ENCODE results near the gene CADPS2.

The CADPS2 gene

DNA sequence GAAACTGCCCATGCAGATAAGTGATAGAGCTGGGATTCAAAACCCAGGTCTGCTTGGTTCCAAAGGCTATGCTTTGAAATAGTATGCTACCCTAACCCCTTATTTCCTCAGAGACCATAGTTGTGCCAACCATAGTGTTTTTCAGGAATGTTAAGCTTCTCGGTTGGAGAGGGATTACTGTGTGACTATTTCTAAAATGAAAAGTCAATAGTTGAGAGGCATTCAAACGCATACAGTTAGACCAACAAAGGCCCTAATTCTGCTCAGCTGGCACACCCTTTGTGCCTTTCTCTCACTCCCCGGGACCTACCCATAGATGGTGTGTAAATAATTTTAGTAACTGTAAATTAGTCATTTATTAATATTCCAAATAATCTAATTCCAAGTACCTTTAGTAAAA is 118.9 kb downstream of the CADPS2 start:
- no peak overlapping the region for H3K4me3 Mint-ChIP-seq
- H3K4me1 Mint-ChIP-seq (ENCODE audit: low read depth), result no peaks in the 10 kb centered on the region
- H3K9me3 Mint-ChIP-seq, result no peaks in the 10 kb centered on the region
- no peaks in the 10 kb centered on the region for H3K36me3 Mint-ChIP-seq (ENCODE audit: low read depth)
- no peaks in the 10 kb centered on the region for H3K27me3 Mint-ChIP-seq
- no peak overlapping the region for H3K27ac Mint-ChIP-seq

DNA sequence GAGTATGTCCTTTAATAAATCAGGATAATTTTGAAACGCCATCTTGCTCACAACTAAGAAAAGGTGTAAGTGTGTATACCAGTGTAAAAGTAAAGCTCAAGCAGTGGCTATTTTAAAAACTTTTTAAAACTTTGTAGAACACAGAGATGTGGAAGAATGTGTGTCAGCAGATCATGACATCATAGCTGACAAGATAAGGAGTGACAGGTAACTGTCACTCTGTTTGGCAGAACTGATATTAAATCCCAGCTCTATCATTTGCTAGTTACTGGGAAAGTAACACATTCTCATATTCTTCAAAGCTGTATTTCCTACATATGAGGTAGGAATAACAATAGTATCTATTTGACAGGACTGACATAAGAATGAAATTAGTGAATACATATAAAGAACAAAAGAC is 119.7 kb downstream of the CADPS2 start:
- H3K27ac Mint-ChIP-seq, result no peak overlapping the region
- H3K36me3 Mint-ChIP-seq (ENCODE audit: low read depth), result no peaks in the 10 kb centered on the region
- H3K9me3 Mint-ChIP-seq, result no peaks in the 10 kb centered on the region
- H3K27me3 Mint-ChIP-seq, result no peaks in the 10 kb centered on the region
- H3K4me1 Mint-ChIP-seq (ENCODE audit: low read depth), result no peaks in the 10 kb centered on the region
- no peak overlapping the region for H3K4me3 Mint-ChIP-seq

DNA sequence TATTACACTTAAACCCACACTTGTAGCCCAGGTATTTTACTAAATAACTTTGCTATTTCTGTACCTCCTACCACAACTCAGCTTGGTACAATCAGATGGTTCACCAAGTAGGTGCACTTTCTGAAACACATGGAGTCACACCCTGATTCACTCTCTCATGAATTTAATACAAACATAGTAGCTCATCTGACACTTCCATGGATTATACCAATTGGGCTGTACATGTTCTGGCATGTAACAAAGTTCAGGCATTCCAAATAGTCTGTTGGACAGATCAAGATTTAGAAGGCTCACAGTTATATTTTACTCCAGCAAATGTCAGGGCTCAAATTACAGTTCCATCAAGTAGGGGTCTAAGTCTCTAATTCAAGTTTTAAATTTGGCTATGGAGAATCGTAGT is 121.4 kb downstream of the CADPS2 start:
- Mint-ChIP-seq H3K36me3 (ENCODE audit: low read depth) (no peaks in the 10 kb centered on the region), H3K9me3 (no peaks in the 10 kb centered on the region), H3K27me3 (no peaks in the 10 kb centered on the region), H3K4me1 (ENCODE audit: low read depth) (no peaks in the 10 kb centered on the region), H3K4me3 (no peak overlapping the region), H3K27ac (no peak overlapping the region)

DNA sequence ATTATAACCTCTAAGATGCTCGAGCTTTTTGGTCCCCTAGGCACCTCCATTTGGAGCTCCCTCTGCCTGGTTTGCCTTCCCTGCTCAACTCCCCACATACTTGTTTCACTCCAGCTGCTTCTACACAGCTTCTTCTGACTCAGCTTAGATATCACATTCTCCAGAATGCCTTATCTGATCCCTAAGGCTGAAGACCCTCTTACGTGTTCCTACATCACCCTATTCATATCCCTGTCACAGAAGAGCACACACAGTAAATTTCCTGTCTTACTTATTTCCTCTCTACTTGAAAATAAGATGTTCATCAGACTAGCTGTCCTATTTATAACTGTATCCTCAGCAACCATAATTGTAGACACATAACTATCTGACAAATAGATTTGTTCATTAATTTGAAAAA is 122.2 kb downstream of the CADPS2 start:
- Mint-ChIP-seq H3K4me1 (ENCODE audit: low read depth) (no peaks in the 10 kb centered on the region), H3K4me3 (no peak overlapping the region), H3K36me3 (ENCODE audit: low read depth) (no peaks in the 10 kb centered on the region), H3K9me3 (no peaks in the 10 kb centered on the region), H3K27me3 (no peaks in the 10 kb centered on the region), H3K27ac (no peak overlapping the region)

DNA sequence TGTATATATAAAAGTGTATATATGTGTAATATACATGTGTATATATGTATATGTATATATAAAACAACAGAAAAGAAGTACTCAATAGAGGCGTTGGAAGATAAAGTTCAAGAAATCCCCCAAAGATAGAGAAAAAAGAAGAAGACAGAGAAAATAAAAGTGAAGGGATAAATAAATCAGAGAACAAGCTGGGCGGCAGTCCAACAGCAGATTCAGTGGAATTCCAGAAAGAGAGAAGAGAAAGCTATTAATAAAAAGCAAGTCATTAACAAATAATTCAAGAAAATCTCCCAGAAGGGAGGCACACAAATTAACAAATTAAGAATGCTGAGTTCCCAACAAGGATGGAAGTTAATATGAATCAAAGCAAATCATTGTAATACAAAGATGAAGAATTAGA is 124.2 kb downstream of the CADPS2 start:
- Mint-ChIP-seq H3K4me3 (no peak overlapping the region), H3K9me3 (no peaks in the 10 kb centered on the region), H3K36me3 (ENCODE audit: low read depth) (no peaks in the 10 kb centered on the region), H3K27me3 (no peaks in the 10 kb centered on the region), H3K4me1 (ENCODE audit: low read depth) (no peaks in the 10 kb centered on the region), H3K27ac (no peak overlapping the region)

DNA sequence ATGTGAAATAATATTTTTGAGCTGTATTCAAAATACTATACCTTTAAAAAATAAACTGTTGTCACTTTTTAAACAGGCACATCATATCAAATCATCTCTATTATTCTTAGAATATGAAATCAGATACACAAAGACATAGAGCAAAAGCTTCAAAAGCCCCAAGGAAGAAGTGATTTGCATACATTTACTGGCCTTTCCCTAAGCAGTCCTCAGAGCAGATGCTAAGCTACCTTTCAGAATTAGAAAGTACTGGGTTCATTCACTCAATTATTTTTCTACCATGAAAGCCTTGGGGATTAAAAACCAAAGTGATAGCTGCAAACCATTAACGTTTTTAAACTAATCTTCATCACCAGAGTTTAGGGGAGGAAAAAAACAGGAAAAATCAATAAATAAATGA is 127.8 kb downstream of the CADPS2 start:
- H3K4me1 Mint-ChIP-seq (ENCODE audit: low read depth), result no peaks in the 10 kb centered on the region
- H3K9me3 Mint-ChIP-seq, result peaks cover 2% of the 10 kb centered on the region
- no peaks in the 10 kb centered on the region for H3K36me3 Mint-ChIP-seq (ENCODE audit: low read depth)
- H3K27ac Mint-ChIP-seq, result no peak overlapping the region
- H3K4me3 Mint-ChIP-seq, result no peak overlapping the region
- no peaks in the 10 kb centered on the region for H3K27me3 Mint-ChIP-seq

DNA sequence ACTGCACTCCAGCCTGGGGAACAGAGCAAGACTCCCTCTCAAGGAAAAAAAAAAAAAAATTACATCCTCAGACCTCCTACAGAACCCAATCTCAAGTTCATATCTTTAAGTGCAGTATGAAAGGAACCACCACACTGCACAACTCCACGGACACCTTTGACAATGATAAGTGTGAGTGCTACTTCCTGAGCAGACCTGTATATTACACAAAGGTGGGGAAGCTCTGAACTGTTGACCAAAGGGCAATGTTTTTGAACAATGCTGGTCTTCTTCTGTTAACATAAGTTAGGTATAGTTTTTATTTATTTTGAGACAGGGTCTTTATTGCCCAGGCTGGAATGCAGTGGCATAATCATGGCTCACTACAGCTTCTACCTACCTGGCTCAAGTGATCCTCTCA is 129.4 kb downstream of the CADPS2 start:
- no peaks in the 10 kb centered on the region for H3K36me3 Mint-ChIP-seq (ENCODE audit: low read depth)
- H3K4me3 Mint-ChIP-seq, result no peak overlapping the region
- peaks cover 3% of the 10 kb centered on the region for H3K9me3 Mint-ChIP-seq
- no peak overlapping the region for H3K27ac Mint-ChIP-seq
- H3K27me3 Mint-ChIP-seq, result no peaks in the 10 kb centered on the region
- H3K4me1 Mint-ChIP-seq (ENCODE audit: low read depth), result no peaks in the 10 kb centered on the region

DNA sequence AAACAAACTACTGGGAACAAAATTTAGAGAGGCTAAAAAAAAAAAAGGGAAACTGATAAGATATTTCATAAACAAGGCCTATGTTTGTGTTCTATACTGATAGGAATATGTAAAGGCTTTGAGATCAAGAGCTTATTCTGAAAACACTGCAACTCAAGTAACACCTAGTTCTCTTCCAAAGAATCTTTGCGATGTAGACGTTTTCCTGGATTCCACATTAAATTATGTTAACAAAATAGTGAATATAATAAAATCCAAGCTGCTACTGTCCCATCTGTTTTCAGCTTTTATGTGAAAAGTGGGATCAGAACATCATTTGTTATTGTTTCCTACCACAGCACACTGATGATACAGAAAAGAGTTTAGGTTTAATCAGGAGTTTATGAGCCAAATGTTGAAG is 130.6 kb downstream of the CADPS2 start:
- Mint-ChIP-seq H3K4me3 (no peak overlapping the region), H3K27me3 (no peaks in the 10 kb centered on the region), H3K4me1 (ENCODE audit: low read depth) (no peaks in the 10 kb centered on the region), H3K36me3 (ENCODE audit: low read depth) (no peaks in the 10 kb centered on the region), H3K9me3 (peaks cover 3% of the 10 kb centered on the region), H3K27ac (no peak overlapping the region)

DNA sequence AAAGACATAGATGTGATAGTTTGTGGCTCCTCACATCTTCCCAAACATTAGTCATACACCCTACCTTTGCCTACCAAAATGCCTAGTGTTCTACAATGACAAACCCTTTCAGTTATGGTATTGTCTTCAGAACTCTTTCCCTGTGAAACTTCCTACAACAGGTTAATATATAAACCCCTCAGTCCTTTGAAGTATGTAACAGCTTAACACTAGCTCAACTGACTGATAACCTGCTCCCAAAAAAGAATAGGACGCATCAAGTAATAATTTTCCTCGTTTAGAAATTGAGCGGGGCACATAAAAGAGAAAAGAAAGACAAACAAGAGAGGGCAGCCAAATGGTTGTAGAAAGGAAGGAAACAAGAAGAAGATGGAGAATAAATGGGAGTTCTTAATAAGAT is 133.7 kb downstream of the CADPS2 start:
- H3K36me3 Mint-ChIP-seq (ENCODE audit: low read depth), result no peaks in the 10 kb centered on the region
- H3K9me3 Mint-ChIP-seq, result peaks cover 3% of the 10 kb centered on the region
- H3K27me3 Mint-ChIP-seq, result no peaks in the 10 kb centered on the region
- no peak overlapping the region for H3K27ac Mint-ChIP-seq
- H3K4me3 Mint-ChIP-seq, result no peak overlapping the region
- H3K4me1 Mint-ChIP-seq (ENCODE audit: low read depth), result no peaks in the 10 kb centered on the region

DNA sequence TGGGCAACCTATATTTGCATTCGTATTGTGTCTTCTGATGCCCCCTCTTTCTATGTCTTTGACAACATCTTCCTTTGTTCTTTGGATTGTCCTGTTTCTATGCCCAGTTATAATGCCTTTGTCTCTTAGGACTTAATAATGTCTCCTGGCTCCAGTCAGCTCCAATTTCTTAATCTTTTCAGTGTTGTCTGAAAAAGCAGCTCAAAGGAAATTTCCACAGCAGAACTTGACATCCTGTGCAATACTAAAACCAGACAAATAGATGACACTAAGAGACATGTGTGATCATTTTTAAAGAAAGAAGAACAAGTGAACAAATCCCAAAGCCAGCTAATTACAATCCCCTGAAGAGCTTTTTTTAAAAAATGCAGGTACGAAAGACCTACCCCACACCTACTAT is 135.9 kb downstream of the CADPS2 start:
- Mint-ChIP-seq H3K9me3 (peaks cover 3% of the 10 kb centered on the region), H3K4me1 (ENCODE audit: low read depth) (no peaks in the 10 kb centered on the region), H3K36me3 (ENCODE audit: low read depth) (no peaks in the 10 kb centered on the region), H3K27ac (no peak overlapping the region), H3K27me3 (no peaks in the 10 kb centered on the region), H3K4me3 (no peak overlapping the region)

DNA sequence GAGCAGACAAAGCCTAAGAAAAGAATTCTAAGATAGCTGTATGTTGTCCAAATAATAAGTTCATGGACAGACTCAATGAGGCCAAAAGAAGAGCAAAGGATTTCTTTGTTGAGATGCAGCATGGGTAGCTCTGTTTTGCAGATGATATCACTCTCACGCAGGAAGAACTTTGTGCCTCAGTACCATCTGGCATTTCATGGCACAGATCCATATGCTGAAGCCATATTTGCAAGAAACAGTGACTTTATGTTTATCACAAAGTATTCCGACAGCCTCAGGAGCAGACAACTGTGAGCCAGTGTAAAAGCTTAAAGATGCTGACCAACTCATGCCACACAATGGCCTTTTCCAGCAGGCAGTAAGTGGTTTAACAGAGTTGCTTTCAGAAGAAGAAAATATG is 138.1 kb downstream of the CADPS2 start:
- H3K27ac Mint-ChIP-seq, result no peak overlapping the region
- H3K4me1 Mint-ChIP-seq (ENCODE audit: low read depth), result no peaks in the 10 kb centered on the region
- no peaks in the 10 kb centered on the region for H3K36me3 Mint-ChIP-seq (ENCODE audit: low read depth)
- H3K4me3 Mint-ChIP-seq, result no peak overlapping the region
- peaks cover 4% of the 10 kb centered on the region for H3K9me3 Mint-ChIP-seq
- H3K27me3 Mint-ChIP-seq, result no peaks in the 10 kb centered on the region

DNA sequence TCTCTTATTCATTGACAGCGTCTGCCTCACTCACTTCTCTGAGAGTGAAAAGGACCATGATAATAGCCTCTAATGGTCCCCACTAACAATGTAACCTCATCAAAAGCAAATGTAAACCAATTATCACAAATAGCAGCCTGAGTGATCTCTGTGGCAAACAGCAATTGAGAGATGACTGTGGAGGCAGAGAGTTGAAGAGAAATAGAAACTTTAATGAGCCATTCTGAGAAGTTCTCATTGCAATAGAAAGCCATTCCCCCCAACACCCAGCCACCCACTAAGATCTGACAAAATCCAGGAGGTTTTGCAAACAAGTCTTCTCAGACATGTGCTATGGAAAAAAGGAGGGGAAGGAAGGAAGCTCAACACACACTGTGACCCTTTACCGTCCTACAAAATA is 139.3 kb downstream of the CADPS2 start:
- Mint-ChIP-seq H3K27me3 (no peaks in the 10 kb centered on the region), H3K4me1 (ENCODE audit: low read depth) (no peaks in the 10 kb centered on the region), H3K9me3 (peaks cover 4% of the 10 kb centered on the region), H3K36me3 (ENCODE audit: low read depth) (no peaks in the 10 kb centered on the region), H3K4me3 (no peak overlapping the region), H3K27ac (no peak overlapping the region)

DNA sequence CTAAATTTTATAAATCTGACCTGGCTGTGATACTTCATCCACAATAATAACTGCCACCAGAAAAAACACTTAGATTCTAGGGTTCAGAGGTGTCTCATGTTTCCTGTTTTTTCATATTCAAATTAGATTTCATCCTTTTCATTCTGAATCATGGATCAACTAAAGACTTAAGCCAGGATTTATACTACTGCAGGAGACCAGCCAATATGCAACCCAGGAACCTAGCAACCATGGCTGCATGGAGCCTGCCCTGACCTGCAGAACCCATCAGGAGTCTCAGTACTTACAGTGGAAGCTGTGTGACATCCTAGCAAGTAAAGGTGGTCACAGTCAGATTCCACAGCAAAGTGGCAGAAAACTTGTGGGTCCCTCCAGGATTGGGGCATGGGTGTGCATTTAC is 143.0 kb downstream of the CADPS2 start:
- no peaks in the 10 kb centered on the region for H3K36me3 Mint-ChIP-seq (ENCODE audit: low read depth)
- no peaks in the 10 kb centered on the region for H3K4me1 Mint-ChIP-seq (ENCODE audit: low read depth)
- no peak overlapping the region for H3K27ac Mint-ChIP-seq
- H3K4me3 Mint-ChIP-seq, result no peak overlapping the region
- no peaks in the 10 kb centered on the region for H3K27me3 Mint-ChIP-seq
- H3K9me3 Mint-ChIP-seq, result peaks cover 9% of the 10 kb centered on the region

DNA sequence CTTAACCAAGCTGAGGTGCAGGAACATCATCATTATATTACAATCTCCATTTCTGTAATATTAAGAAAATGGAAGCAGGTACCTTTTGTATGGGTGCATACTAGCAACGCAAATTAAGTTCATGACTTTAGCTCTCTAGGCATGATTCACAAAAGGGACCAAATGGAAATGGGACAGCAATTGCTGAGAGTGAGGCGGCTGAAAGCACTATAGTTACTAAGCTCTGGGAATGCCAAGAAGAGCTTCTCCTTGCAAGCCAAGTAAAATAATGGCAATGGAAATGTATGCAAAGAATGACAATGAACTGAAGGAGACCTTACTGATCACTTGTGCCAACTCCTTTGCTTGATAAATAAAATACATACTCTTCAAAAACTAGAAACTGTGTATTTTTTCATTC is 147.3 kb downstream of the CADPS2 start:
- no peaks in the 10 kb centered on the region for H3K36me3 Mint-ChIP-seq (ENCODE audit: low read depth)
- H3K4me1 Mint-ChIP-seq (ENCODE audit: low read depth), result no peaks in the 10 kb centered on the region
- H3K9me3 Mint-ChIP-seq, result peaks cover 6% of the 10 kb centered on the region
- H3K27me3 Mint-ChIP-seq, result no peaks in the 10 kb centered on the region
- no peak overlapping the region for H3K27ac Mint-ChIP-seq
- H3K4me3 Mint-ChIP-seq, result no peak overlapping the region

DNA sequence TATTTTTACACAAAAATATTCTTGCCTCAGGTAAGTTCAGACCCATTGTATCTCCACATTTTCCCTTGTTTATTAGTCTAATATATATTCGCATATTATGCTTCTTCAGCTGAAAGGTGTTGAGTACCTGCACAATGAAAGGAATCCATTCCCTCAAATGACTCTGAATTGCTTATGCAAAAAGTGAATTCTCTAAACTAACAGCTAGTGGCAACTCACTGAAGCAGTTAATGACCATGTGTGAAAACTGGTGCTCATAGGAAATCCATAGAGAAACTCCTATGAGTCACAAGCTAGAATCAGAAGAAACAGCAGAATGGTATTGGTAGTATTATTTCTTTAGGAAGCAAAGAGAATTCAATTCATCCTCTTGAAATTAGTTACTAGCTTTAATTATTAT is 150.1 kb downstream of the CADPS2 start:
- H3K9me3 Mint-ChIP-seq, result peaks cover 7% of the 10 kb centered on the region
- H3K27me3 Mint-ChIP-seq, result no peaks in the 10 kb centered on the region
- H3K4me3 Mint-ChIP-seq, result no peak overlapping the region
- H3K27ac Mint-ChIP-seq, result no peak overlapping the region
- no peaks in the 10 kb centered on the region for H3K36me3 Mint-ChIP-seq (ENCODE audit: low read depth)
- H3K4me1 Mint-ChIP-seq (ENCODE audit: low read depth), result no peaks in the 10 kb centered on the region

DNA sequence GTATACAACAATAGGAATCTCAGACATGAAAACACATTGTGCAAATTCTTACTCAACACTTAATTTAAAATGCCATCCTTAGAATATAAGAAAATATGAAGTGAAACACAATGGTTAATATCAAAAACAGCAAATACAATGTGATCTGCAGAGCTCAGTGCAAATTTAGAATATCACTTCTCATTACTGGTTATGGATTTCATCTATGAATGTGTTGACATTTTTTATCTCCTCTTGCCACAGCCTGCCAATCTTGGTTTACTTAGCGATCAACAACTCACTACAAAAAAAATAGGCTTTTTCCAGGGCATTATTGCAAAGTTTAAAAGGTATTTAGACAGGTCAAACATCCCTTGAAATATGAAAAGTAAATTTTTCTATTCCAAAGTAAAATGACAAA is 158.5 kb downstream of the CADPS2 start:
- Mint-ChIP-seq H3K27me3 (no peaks in the 10 kb centered on the region), H3K27ac (no peak overlapping the region), H3K9me3 (peaks cover 4% of the 10 kb centered on the region), H3K4me3 (no peak overlapping the region), H3K36me3 (ENCODE audit: low read depth) (no peaks in the 10 kb centered on the region), H3K4me1 (ENCODE audit: low read depth) (no peaks in the 10 kb centered on the region)

DNA sequence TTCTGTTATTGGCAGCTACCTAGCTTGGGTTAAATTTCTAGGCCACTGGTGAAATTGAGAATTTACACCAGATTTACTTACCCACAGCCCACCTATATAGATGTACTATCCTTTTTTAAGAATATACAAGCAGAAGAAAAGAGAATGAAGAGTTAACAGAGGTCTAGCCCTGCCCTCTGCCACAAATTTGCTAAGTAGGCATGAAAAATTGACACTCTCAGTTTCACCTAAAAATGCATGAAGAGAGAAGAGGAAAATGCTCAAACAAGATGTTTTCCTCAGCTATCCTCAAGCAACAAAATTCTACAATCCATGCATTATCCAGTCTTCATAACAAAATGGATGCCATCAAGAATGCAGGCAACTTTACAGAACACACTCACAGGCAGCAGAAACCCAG is 158.9 kb downstream of the CADPS2 start:
- H3K4me1 Mint-ChIP-seq (ENCODE audit: low read depth), result no peaks in the 10 kb centered on the region
- no peaks in the 10 kb centered on the region for H3K27me3 Mint-ChIP-seq
- H3K9me3 Mint-ChIP-seq, result peaks cover 4% of the 10 kb centered on the region
- no peaks in the 10 kb centered on the region for H3K36me3 Mint-ChIP-seq (ENCODE audit: low read depth)
- H3K4me3 Mint-ChIP-seq, result no peak overlapping the region
- H3K27ac Mint-ChIP-seq, result no peak overlapping the region

All from stimulated activated naive CD8-positive, alpha-beta T cell treated with anti-CD3 and anti-CD28 coated beads, Interleukin-15, Interleukin-2, amounts not matched to agents 100 ng/mL and 50 ng/mL, for 24 hours (primary cell).